HL-60 (cell line): ENCODE measurements around the gene ADGRB3.

Source experiments
- POLR2AphosphoS5 ChIP-seq: IDR thresholded peaks from 2 replicates; pipeline ENCODE4 v1.6.1; 2012; ENCODE audit warnings: low read depth
- SPI1 ChIP-seq: IDR thresholded peaks from 2 replicates; pipeline ENCODE4 v1.6.1; 2012; ENCODE audit warnings: low read depth, mild to moderate bottlenecking, borderline replicate concordance
- TF ChIP-seq, protein P1 (sequence below): IDR thresholded peaks from one replicate; pipeline ENCODE4 v1.5.1; 2011; ENCODE audit warnings: low read length, control low read depth, inconsistent platforms; ENCODE audit not compliant: insufficient read depth

DNA sequence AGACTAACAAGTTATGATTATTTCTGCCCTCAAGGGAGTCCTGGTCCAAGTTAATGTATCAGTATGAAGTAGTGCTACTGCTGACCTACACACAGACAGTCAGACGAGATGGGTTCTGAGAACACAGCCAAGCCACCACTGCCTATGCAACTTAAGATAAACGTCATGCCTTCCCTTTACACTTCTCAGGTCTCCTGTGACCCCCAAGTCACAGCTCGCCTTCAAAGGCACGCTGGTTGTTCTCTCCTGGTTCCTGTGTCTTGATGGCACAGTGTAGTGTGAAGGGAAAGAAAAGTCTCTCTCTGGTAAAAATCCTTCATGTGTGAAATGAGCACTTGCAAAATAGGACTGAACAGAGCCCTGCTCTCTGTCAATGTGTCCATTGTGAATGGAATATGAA, 377.8 kb downstream of the ADGRB3 start:
- TF ChIP-seq POLR2AphosphoS5 (no peak), SPI1 (no peak)
- TF ChIP-seq, protein P1, sequence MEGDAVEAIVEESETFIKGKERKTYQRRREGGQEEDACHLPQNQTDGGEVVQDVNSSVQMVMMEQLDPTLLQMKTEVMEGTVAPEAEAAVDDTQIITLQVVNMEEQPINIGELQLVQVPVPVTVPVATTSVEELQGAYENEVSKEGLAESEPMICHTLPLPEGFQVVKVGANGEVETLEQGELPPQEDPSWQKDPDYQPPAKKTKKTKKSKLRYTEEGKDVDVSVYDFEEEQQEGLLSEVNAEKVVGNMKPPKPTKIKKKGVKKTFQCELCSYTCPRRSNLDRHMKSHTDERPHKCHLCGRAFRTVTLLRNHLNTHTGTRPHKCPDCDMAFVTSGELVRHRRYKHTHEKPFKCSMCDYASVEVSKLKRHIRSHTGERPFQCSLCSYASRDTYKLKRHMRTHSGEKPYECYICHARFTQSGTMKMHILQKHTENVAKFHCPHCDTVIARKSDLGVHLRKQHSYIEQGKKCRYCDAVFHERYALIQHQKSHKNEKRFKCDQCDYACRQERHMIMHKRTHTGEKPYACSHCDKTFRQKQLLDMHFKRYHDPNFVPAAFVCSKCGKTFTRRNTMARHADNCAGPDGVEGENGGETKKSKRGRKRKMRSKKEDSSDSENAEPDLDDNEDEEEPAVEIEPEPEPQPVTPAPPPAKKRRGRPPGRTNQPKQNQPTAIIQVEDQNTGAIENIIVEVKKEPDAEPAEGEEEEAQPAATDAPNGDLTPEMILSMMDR: no peak
